Measurements from ENCODE around the gene MMEL1.
A peak's percentile ranks its signal among the peaks of the same experiment; 100 is the strongest.
"Not testable (repeated sequence)": the region's sequence is repeated elsewhere in the genome, so short reads cannot be mapped to it uniquely, and the experiment has no call there.

Gene MMEL1

GRCh38 chr1:2588661-2589430 is 44.0 kb downstream of the MMEL1 start:
- DNase-seq = no peak

GRCh38 chr1:2587860-2588571 is 44.8 kb downstream of the MMEL1 start:
- DNase-seq = no peak

- DNase-seq = no peak
These were observed 45.6 kb downstream of the MMEL1 start for GRCh38 chr1:2587071-2587859.

GRCh38 chr1:2586154-2587070 is 46.4 kb downstream of the MMEL1 start, which contains the start of gene PRXL2B:
Gene PRXL2B (plus strand): TSS chr1:2586777. CDS start chr1:2586886, 109 bp downstream.
- DNase-seq = peak; percentile 97

GRCh38 chr1:2585318-2586092 is 47.3 kb downstream of the MMEL1 start:
- DNase-seq = no peak

GRCh38 chr1:2584686-2585317 is 48.0 kb downstream of the MMEL1 start:
- DNase-seq = no peak

GRCh38 chr1:2583871-2584351 is 48.9 kb downstream of the MMEL1 start:
- no peak for DNase-seq

GRCh38 chr1:2583331-2583791 is 49.5 kb downstream of the MMEL1 start:
- DNase-seq = no peak

GRCh38 chr1:2582391-2582790 is 50.4 kb downstream of the MMEL1 start:
- DNase-seq = no peak

GRCh38 chr1:2580691-2581090 is 52.1 kb downstream of the MMEL1 start:
- no peak for DNase-seq

GRCh38 chr1:2578758-2579118 is 54.1 kb downstream of the MMEL1 start:
- DNase-seq = no peak

GRCh38 chr1:2577565-2578075 is 55.2 kb downstream of the MMEL1 start:
- DNase-seq = not testable (repeated sequence)

GRCh38 chr1:2575801-2576663 is 56.8 kb downstream of the MMEL1 start:
- DNase-seq = no peak

- DNase-seq = no peak
These were observed 58.5 kb downstream of the MMEL1 start for GRCh38 chr1:2574350-2574749.

- no peak for DNase-seq
These were observed 59.4 kb downstream of the MMEL1 start for GRCh38 chr1:2573250-2573920.

GRCh38 chr1:2571348-2571747 is 61.5 kb downstream of the MMEL1 start:
- DNase-seq = no peak

GRCh38 chr1:2570332-2570731 is 62.5 kb downstream of the MMEL1 start:
- DNase-seq = no peak

- not testable (repeated sequence) for DNase-seq
These were observed 63.1 kb downstream of the MMEL1 start for GRCh38 chr1:2569703-2570102.

- DNase-seq = no peak
These were observed 63.8 kb downstream of the MMEL1 start for GRCh38 chr1:2569060-2569459.

Data from NCI-H1048 (cell line).